T-helper 2 cell treated with Interferon-gamma antibody and Interleukin-4, amounts not matched to agents 5 μg/mL and 100 μg/mL, for 36 hours (primary cell): ENCODE measurements around the gene TRIM42.

Experiments used
- DNase-seq: peaks from one replicate; pipeline ENCODE4 v3.0.0; 2021; ENCODE audit warnings: low spot score
- H3K27ac Mint-ChIP-seq: one replicate; pipeline ENCODE4 v1.8.0; 2021; ENCODE audit warnings: mild to moderate bottlenecking, mixed read lengths
- H3K27me3 Mint-ChIP-seq: one replicate; pipeline ENCODE4 v1.8.0; 2021; ENCODE audit warnings: low read depth, mixed read lengths
- H3K36me3 Mint-ChIP-seq: one replicate; pipeline ENCODE4 v1.8.0; 2021; ENCODE audit warnings: low read depth, mixed read lengths
- H3K4me1 Mint-ChIP-seq: one replicate; pipeline ENCODE4 v1.8.0; 2021; ENCODE audit warnings: low read depth, mixed read lengths
- H3K4me3 Mint-ChIP-seq: one replicate; pipeline ENCODE4 v1.8.0; 2022; ENCODE audit warnings: mild to moderate bottlenecking, moderate library complexity, mixed read lengths
- H3K9me3 Mint-ChIP-seq: one replicate; pipeline ENCODE4 v1.8.0; 2021; ENCODE audit warnings: mixed read lengths

The TRIM42 gene

GRCh38 chr3:140723576-140723975 lies 45.7 kb downstream of the TRIM42 start:
- H3K4me1 Mint-ChIP-seq = peaks cover 6% of the 10 kb centered on the region
- no peaks in the 10 kb centered on the region for H3K36me3 Mint-ChIP-seq
- H3K27ac Mint-ChIP-seq = no peak overlapping the region

GRCh38 chr3:140724856-140725812 lies 47.3 kb downstream of the TRIM42 start:
- H3K27ac Mint-ChIP-seq = no peak overlapping the region
- no peaks in the 10 kb centered on the region for H3K9me3 Mint-ChIP-seq
- no peak for DNase-seq
- H3K4me1 Mint-ChIP-seq = peaks cover 6% of the 10 kb centered on the region
- H3K4me3 Mint-ChIP-seq = no peak overlapping the region
- H3K36me3 Mint-ChIP-seq = no peaks in the 10 kb centered on the region
- H3K27me3 Mint-ChIP-seq = peaks cover 12% of the 10 kb centered on the region

More at GRCh38 chr3:140723576-140723975, 45.7 kb downstream of the TRIM42 start:
- no peak overlapping the region for H3K4me3 Mint-ChIP-seq
- H3K9me3 Mint-ChIP-seq = no peaks in the 10 kb centered on the region
- H3K27me3 Mint-ChIP-seq = peaks cover 11% of the 10 kb centered on the region
- no peak for DNase-seq

GRCh38 chr3:140726066-140726465 lies 48.2 kb downstream of the TRIM42 start:
- H3K27me3 Mint-ChIP-seq = peaks cover 18% of the 10 kb centered on the region
- no peak for DNase-seq
- H3K9me3 Mint-ChIP-seq = no peaks in the 10 kb centered on the region
- H3K27ac Mint-ChIP-seq = no peak overlapping the region
- no peak overlapping the region for H3K4me3 Mint-ChIP-seq
- no peaks in the 10 kb centered on the region for H3K36me3 Mint-ChIP-seq
- peaks cover 6% of the 10 kb centered on the region for H3K4me1 Mint-ChIP-seq

GRCh38 chr3:140727886-140728285 lies 50.0 kb downstream of the TRIM42 start:
- no peak for DNase-seq
- peaks cover 23% of the 10 kb centered on the region for H3K27me3 Mint-ChIP-seq

GRCh38 chr3:140731440-140732119 lies 53.7 kb downstream of the TRIM42 start:
- H3K36me3 Mint-ChIP-seq = no peaks in the 10 kb centered on the region
- no peaks in the 10 kb centered on the region for H3K9me3 Mint-ChIP-seq
- H3K27me3 Mint-ChIP-seq = peaks cover 35% of the 10 kb centered on the region
- no peak overlapping the region for H3K27ac Mint-ChIP-seq
- no peak for DNase-seq
- H3K4me3 Mint-ChIP-seq = no peak overlapping the region
- H3K4me1 Mint-ChIP-seq = peaks cover 12% of the 10 kb centered on the region

More at GRCh38 chr3:140727886-140728285, 50.0 kb downstream of the TRIM42 start:
- Mint-ChIP-seq H3K36me3 (no peaks in the 10 kb centered on the region), H3K27ac (no peak overlapping the region), H3K4me3 (no peak overlapping the region), H3K9me3 (no peaks in the 10 kb centered on the region), H3K4me1 (peaks cover 12% of the 10 kb centered on the region)

GRCh38 chr3:140733623-140734022 lies 55.8 kb downstream of the TRIM42 start:
- Mint-ChIP-seq H3K36me3 (no peaks in the 10 kb centered on the region), H3K27ac (no peak overlapping the region), H3K27me3 (peaks cover 33% of the 10 kb centered on the region), H3K4me3 (no peak overlapping the region), H3K4me1 (peaks cover 6% of the 10 kb centered on the region), H3K9me3 (no peaks in the 10 kb centered on the region)
- no peak for DNase-seq

GRCh38 chr3:140736863-140737460 lies 59.1 kb downstream of the TRIM42 start:
- H3K9me3 Mint-ChIP-seq = no peaks in the 10 kb centered on the region
- H3K36me3 Mint-ChIP-seq = no peaks in the 10 kb centered on the region
- no peak overlapping the region for H3K4me3 Mint-ChIP-seq
- H3K27ac Mint-ChIP-seq = no peak overlapping the region
- H3K27me3 Mint-ChIP-seq = peaks cover 18% of the 10 kb centered on the region
- peaks cover 3% of the 10 kb centered on the region for H3K4me1 Mint-ChIP-seq
- no peak for DNase-seq

- H3K27ac Mint-ChIP-seq = no peak overlapping the region
- H3K4me3 Mint-ChIP-seq = no peak overlapping the region
- H3K9me3 Mint-ChIP-seq = no peaks in the 10 kb centered on the region
- no peak for DNase-seq
- no peaks in the 10 kb centered on the region for H3K4me1 Mint-ChIP-seq
- no peaks in the 10 kb centered on the region for H3K36me3 Mint-ChIP-seq
- peaks cover 6% of the 10 kb centered on the region for H3K27me3 Mint-ChIP-seq
Measured at GRCh38 chr3:140742116-140742515, 64.3 kb downstream of the TRIM42 start.

- no peaks in the 10 kb centered on the region for H3K9me3 Mint-ChIP-seq
- no peaks in the 10 kb centered on the region for H3K4me1 Mint-ChIP-seq
- H3K27ac Mint-ChIP-seq = no peak overlapping the region
- no peaks in the 10 kb centered on the region for H3K36me3 Mint-ChIP-seq
- no peak for DNase-seq
- peaks cover 23% of the 10 kb centered on the region for H3K27me3 Mint-ChIP-seq
- no peak overlapping the region for H3K4me3 Mint-ChIP-seq
Measured at GRCh38 chr3:140748171-140748570, 70.3 kb downstream of the TRIM42 start.

GRCh38 chr3:140748903-140749302 lies 71.0 kb downstream of the TRIM42 start:
- no peak overlapping the region for H3K4me3 Mint-ChIP-seq
- H3K27ac Mint-ChIP-seq = no peak overlapping the region
- no peaks in the 10 kb centered on the region for H3K36me3 Mint-ChIP-seq
- H3K4me1 Mint-ChIP-seq = no peaks in the 10 kb centered on the region
- H3K27me3 Mint-ChIP-seq = peaks cover 22% of the 10 kb centered on the region
- H3K9me3 Mint-ChIP-seq = no peaks in the 10 kb centered on the region
- no peak for DNase-seq
